ENCODE measurements around the gene CD7.

The CD7 gene

GRCh38 chr17:82314727-82315605, 2.4 kb downstream of the CD7 start:
- DNase-seq, result no peak

GRCh38 chr17:82314012-82314726, 3.2 kb downstream of the CD7 start:
- DNase-seq, result no peak

GRCh38 chr17:82313195-82314011, 4.0 kb downstream of the CD7 start:
- no peak for DNase-seq

- no peak for DNase-seq
These were observed 5.4 kb downstream of the CD7 start for GRCh38 chr17:82311971-82312370.

GRCh38 chr17:82310877-82311276, 6.5 kb downstream of the CD7 start:
- no peak for DNase-seq

- DNase-seq, result no peak
These were observed 7.5 kb downstream of the CD7 start for GRCh38 chr17:82309656-82310570.

GRCh38 chr17:82305727-82306300, 11.6 kb downstream of the CD7 start:
- no peak for DNase-seq

GRCh38 chr17:82304826-82305726, 12.3 kb downstream of the CD7 start:
- no peak for DNase-seq

GRCh38 chr17:82303944-82304808, 13.2 kb downstream of the CD7 start:
- no peak for DNase-seq

- DNase-seq, result no peak
These were observed 14.1 kb downstream of the CD7 start for GRCh38 chr17:82302991-82303943.

- no peak for DNase-seq
These were observed 14.8 kb downstream of the CD7 start for GRCh38 chr17:82302568-82302963.

- no peak for DNase-seq
These were observed 15.4 kb downstream of the CD7 start for GRCh38 chr17:82301916-82302567.

- DNase-seq, result no peak
These were observed 16.0 kb downstream of the CD7 start for GRCh38 chr17:82301300-82301915.

GRCh38 chr17:82300707-82301270, 16.6 kb downstream of the CD7 start:
- peak in 5 of 14 donors; percentile 8 to 53 (median 35) for DNase-seq

GRCh38 chr17:82300228-82300627, 17.2 kb downstream of the CD7 start:
- DNase-seq, result no peak

GRCh38 chr17:82299452-82299851, 18.0 kb downstream of the CD7 start:
- no peak for DNase-seq
